Measurements from ENCODE around the gene PLXNA2.

The PLXNA2 gene

DNA sequence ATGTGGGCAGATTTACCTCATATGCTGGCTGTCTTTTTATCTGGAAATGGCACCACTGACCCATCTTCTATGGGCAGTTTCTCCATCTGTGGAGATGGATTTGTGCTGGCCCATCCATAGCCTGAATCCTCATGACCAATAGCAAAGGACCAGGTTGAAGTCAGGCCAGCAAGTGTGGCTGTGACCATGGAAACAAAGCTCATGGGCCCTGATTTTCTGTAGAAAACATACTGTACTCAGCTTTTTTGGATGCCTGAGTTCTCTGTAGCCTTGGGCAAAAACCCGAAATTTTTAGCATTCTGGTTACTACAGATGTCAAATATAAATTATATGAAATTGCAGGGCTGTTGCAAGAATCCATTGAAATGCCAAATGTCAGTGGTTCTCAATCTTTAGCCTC, 155.0 kb downstream of the PLXNA2 start:
- no peak for DNase-seq

DNA sequence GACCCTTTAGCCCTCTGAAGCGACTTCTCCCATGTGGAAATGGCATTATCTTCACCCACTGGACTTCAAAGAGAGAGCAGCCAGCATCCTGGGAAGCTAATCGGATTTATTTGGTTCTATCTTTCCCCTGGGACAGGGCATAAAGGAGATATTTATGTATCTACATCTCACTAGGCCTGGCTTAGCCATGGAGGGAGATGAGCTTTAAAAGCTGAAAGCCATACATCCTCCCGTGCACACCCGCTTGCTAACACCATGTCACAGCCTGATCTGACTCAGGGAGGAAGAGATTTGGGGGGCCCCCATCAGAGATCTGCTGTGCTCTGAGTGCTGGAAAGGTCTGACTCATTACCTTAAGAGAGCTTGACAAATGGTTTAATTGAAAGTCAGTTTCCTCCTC, 155.9 kb downstream of the PLXNA2 start:
- DNase-seq = peak; percentile 97

DNA sequence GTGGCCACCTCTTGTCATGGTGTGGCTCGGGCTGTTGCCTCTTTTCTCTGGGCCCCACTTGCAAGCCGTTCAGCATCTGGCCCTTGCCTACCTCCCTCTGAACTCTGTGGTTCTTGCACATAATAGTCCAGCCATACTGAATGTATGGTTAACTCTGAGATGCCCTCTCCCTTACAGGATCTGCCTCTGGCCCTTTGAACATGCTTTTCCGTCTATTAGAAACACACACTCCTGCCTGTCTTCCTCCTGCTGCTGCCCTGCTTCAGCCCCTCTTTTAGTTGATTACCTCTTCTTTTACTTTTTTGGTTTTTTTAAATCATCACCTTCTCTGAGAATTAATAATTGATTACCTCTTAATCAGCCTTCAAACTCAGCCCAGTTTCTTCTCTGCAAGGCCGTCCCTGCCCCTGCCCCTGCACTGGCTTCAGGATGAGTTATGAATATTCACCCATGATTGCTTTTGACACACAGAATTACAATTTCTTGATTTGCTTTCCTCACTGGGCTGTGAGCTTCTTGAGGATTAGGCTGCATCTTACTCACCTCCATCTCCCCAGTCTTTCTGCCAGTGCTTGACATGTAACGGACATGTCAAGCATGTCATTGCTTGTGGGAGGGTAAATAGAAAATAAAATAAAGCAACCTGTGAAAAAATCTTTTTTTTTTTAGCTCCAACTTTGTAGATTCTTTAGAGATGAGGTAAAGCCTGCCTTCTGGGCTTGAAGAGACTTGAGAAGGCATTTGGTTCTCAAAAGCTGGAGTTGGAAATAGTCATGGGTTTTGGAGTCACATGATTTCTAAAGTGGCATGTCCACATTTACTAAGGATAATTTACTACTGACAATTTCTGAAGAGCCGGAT, 158.3 kb downstream of the PLXNA2 start:
- no peak for DNase-seq

DNA sequence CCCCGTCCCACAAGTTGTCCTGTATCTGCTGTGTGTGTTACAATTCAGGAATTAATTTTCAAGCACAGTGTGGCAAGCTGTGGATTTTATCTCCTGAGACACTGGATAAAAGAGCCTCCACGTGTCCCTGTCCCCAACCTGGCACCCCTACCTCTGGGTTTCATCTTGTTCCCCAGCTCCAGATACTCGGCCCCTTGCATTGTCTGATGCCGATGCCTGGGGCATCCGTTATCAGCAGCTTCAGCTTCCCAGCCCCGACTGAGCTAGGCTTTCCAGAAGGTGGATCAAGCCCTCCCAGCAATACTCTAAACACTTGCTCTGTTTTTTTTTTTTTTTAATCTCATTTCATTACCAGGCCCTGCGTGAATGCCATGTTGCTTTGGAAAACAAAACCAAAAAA, 159.4 kb downstream of the PLXNA2 start:
- peak; percentile 40 for DNase-seq

DNA sequence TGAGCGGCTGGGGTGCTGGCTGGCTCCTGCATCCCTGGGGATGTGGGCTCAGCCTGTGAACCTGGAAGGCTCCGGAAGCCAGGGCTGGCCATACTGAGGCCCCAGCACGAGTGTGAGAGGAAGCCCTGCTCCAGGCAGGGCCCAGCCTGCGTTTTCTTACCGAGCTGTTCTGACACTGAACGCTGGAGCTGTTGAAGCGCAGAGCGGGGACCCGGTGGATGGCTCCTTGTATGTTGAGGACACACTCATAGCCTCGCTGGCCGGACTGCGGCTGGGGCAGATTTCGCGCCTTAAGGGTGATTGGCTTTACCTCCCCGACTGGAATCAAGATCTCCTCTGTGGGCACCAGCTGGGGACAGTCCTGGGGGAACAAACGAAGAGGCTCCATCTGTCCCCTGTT, 160.0 kb downstream of the PLXNA2 start:
- DNase-seq = peak; percentile 25

DNA sequence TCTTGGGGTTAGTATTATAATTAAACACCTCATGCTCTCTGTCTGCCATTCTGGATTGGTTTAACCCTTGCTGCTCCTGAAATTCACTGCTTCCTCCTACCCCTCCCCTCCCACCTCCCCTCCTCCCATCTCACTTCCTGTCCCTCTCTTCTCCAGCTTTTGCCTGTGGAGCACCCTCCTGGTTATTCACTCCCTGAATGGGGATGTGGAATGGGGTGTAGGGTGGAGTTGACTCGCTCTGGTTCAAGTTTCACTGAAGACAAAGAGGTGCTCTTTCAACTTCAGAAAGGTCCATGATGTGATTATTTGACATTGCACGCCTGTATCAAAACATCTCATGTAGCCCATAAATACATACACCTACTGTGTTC, 160.5 kb downstream of the PLXNA2 start:
- no peak for DNase-seq

DNA sequence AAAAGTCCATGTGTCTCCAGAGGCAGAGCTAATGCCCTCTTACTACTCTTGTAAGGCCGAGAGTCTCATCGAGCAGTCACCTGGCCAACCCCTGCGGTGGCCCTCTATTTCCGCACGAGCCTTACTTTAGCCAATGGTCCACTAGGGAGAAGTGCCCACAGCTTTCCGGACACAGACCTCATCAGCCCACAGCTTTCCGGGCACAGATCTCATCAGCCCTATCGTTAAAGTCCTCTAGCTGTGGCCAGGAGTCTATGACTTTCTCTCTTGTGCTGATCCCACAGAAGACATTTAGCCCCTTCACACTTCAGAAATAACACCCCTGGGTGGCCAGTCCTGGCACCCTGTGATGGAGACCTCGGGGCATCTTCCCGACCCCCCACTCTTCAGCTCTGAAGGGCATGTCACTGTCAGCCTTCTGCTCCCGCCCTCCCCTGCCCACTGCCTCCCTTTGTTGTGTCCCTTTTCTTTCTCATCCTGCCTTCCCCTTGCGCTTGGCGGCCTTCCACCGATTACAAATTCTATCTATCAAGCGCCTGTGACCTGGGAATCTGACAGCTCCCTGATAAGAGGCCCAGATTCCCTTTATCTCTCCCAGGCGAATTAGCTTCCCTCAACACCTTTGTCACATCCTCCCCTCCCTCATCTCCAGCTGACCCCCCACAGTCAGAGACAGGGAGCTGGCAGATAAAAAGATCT, 161.0 kb downstream of the PLXNA2 start:
- DNase-seq = peak; percentile 51

DNA sequence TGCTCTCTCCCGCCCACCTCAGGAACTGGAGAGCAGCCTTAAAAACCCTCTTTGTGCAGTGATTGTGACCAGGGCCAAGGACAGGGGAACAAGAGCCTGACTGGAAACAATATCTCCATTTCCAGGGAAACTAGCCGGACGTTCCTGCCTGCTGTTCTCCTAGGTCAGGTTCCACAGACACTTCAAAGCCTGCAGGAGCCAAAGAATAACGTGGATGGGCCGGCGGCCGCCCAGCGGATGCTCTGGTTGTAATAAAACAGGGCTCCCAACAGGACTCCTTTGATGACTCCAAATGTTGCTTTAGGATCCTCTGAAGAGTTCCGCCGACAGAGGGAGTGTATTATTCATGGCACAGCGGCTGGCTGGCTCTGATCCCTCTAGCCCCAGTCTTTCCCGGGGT, 162.2 kb downstream of the PLXNA2 start:
- no peak for DNase-seq

DNA sequence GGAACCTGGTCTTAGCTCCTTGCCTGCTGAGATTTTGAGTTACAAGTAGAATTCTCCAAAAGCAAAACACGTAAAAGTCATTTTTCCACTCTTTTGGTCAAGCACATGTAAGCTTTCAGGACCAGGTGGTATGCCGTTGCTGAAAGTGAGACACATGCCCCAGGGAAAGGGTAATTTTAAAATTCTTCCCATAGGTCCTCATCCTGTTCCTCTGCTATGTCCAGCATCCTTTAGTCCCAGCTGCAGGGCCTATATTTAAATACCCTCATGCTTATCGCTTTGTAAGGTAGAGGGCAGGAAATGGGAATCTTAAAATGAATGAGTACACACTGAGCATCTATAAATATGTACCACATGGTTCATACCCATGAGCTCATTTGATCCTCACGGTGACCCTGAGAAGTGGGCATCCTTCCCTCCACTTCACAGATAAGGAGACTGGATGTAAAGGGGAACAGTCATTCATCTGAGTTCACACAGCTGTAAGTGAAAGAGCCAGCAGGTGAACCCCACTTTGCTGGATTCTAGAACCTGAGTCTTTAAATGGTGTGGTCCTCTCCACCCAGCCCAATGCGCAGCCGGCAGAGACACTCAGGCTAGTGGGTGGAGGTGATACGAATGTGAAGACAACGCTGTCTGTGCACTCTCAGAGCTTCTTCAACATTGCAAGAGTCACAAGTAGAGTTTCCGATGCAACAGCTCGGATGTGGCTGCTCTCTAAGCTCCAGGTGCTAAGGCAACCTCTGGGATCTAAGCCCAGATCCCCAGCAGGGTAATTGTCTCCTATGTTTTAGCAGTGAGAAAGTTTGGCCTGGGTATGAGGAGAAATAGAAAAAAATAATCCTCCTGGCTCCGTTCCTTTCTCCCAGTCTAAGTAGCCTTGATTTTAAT, 163.5 kb downstream of the PLXNA2 start:
- DNase-seq = no peak

DNA sequence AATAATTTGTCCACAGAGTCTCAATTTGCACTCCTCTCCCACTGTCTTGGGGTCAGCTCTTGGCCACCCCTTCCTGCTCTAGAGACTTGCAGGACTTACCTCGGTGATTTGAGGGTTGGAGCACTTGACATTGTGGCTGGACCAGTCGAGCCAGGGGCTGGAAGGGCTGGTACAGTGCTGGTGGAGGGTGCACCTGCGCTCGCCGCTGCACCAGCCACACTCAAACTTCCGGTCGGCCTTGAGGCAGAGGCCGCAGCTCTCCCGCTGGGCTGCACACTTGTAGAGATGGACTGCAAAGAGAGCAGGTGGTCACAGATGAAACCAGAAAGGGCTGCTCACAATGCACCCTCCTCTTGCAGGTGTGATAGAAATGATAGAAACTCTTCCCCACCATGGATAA, 165.0 kb downstream of the PLXNA2 start:
- no peak for DNase-seq

DNA sequence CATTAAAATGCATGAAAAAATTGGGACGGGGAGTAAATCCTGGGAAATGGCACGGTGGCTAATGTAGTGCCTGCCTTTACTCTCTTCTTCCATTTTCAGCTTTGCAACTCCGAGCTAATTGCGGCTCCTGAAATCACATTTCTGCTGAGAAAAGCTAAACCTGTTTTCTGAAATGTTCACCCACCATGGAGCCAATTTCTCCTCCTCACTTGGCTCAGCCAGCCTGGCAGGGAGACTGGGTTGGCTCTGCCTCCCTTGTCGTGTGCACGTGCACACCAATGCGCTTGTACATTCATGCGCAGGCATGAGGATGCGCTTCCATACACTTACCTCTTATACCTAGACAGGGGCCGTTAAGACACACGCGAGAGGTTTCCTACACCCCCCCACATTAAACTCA, 165.4 kb downstream of the PLXNA2 start:
- no peak for DNase-seq

DNA sequence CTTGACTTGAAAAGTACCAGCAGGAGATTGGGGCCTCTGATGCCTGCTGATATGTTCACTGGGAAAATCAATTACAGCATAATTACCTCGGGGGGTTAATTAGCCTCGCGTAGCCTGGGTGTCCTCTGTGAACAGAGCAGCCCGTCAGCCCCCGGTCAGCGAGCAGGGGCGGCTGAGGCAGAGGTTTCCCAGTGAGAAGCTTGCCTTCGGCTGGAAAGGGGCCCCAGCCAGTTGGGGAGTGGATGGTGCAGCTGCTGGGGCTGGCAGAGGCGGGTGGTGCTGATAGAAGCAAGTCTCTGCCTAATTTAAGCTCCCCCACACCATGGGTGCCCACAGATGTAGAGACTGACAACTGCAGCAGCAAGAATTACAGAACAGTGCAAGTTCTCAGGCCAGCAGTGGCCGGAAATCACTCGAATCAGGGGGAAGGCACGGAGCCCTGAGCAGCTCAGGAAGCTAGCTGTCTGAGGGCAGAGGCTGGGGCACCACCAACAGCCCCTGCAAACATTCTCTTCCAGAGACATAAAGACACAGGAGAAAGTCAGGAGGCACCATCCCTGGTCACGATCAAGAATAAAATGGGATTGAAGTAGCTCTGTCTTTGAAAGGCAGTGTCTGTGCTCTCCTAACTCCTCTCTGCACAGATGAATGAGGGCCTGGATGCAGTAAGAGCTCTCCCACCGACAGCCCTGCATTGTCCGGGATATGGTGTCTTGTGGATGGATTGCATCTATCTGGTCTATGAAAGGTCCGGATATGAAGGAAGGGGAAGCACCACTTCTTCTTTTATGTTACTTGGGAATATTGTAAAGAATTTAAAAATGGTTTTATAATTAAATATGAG, 166.7 kb downstream of the PLXNA2 start:
- no peak for DNase-seq

DNA sequence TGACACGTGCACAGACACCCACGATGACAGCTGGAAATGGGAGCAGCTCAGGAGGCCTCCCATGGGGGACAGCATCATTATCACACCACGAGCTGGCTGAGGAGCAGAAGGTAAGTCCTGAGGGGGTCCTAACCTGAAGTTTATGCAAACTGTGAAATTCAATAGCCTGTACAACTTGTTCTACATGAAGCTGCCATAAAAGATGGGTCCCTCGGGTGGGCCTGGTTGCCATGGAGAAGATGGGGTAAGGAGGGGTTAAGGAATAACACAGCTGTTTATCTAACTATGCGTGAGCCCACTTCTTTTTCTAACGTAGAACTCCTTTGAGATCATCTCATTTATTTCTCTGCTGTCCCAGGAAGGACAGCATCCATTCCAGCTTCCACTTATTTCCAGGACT, 169.8 kb downstream of the PLXNA2 start:
- DNase-seq = peak; percentile 29

DNA sequence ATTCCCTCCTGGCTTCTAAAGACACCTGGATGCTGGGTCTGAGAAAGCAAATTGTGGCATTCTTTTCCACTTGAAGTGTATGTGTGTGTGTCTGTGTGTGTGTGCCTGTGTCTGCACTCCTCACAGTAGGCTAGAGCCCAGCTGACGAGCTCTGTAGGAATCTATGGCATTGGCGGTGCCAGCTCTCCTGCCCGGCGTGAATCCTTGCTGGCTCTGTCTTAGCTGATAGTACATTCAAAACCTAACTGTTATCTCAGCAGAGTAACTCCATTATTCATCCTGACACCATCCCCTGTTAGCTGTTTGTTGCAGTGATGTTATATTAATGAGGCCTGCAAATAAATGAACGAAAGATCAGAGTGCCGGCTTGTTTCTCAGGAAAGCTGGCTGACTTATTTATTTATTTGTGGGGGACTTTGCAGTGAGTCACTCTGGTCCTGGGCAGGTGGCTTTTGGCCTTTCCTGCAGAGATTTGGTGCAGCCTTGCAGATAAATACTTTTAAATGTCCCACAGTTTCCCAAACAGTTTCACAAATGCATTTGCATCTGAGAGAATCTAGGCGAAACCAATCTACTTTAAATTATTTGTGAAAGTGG, 172.7 kb downstream of the PLXNA2 start:
- no peak for DNase-seq

DNA sequence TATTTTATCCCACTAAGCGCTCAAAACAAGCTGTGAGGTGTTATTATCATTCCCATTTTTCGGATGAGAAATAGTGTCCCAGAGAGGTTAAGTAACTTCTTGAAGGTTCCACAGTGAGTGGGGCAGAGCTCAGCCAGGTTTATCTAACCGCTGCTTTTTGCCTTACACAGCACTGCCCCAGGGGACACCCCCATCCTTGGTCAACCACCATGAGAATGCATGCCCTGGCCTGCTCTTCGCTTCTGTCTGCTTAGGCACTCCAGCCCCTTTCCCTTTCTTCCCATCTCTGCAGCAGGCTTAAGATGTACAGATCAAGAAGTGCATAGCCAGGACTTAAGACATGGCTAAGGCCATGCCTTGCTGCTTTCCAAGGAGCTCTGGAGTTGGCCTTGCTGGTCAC, 174.3 kb downstream of the PLXNA2 start:
- no peak for DNase-seq

DNA sequence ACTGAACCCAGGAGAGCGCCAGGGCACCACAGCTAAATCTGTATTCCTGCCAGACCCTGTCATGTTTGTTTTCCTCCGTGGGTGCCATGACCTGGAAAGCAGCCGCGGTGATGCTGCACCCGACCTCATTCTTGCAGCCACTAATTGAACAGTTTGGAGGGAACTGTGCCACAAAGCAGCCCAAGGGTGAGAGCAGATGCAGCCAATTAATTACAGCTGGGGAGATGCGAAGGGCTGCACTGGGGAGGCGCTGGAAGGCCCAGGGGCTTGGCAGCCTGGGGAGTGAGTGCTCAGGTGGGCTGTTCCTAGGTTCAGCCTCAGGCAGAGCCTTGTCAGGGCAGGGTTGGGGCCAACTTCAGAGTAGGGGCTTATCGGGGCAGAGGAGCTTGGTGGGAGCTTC, 174.9 kb downstream of the PLXNA2 start:
- DNase-seq = peak; percentile 17

DNA sequence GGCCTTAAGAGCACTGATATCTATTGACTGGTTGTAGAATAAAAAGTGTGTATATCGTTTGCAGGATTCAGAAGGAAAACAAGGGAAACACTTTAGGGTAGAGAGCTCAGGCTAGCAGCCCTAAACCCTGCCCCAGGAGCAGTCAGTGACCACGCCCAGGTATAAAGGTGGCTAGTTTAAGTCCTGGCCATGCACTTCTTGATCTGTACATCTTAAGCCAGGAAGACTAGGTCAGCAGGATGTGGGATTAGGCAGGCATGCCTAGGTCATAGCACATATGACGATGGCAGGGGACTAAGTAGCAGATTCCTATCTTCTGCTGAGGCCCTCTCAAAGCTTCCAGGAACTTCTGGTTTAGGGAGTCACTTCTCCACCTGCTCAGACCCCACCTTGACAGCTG, 175.3 kb downstream of the PLXNA2 start:
- DNase-seq = peak; percentile 39

DNA sequence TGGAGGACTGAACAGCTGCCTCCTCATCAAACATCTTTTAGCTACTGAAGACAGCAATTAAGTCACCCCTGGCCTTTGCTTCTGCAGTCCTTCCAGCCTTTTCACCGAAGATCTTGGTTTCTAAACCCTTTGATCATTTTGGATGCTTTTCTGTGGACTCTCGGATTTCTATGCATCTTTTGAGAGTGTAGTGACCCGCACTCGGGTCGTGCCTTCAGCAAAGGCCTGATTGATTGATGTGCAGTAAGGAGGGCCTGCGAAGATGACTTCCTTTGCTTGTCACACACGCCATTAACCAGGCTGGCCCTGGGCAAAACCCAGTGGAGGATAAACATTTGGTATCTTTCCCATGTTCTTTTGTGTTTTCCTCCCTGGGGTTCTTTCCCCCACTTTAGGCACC, 175.8 kb downstream of the PLXNA2 start:
- peak; percentile 16 for DNase-seq

DNA sequence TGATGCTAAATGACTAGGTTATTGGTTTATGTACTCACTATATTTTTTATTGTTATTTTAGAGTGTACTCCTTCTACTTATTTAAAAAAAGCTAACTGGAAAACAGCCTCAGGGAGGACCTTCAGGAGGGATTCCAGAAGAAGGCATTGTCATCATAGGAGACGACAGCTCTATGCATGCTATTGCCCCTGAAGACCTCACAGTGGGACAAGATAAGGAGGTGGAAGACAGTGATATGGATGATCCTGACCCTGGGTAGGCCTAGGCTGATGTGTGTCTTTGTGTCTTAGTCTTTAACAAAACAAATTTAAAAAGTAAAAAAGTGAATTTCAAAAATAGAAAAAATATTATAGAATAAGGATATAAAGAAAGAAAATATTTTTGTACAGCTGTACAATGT, 177.6 kb downstream of the PLXNA2 start:
- DNase-seq = no peak

DNA sequence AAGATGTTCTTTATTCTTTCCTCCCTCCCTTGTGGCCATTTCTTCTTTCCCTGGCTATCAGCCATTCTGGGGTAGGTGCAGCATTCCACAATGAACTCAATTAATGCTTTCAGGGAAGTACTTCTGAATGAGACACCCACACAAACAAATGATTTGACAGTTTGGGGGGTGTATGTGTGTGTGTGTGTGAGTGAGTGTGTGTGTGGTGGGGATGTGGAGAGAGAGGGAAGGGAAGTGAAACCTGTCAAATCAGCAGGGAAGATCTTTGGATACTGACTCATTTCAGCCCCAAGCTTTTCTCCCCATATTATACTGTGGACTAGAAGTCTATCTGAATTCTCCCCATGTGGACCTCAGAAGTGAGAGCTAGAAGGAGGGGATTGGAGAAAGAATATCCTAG, 178.3 kb downstream of the PLXNA2 start:
- DNase-seq = no peak

DNA sequence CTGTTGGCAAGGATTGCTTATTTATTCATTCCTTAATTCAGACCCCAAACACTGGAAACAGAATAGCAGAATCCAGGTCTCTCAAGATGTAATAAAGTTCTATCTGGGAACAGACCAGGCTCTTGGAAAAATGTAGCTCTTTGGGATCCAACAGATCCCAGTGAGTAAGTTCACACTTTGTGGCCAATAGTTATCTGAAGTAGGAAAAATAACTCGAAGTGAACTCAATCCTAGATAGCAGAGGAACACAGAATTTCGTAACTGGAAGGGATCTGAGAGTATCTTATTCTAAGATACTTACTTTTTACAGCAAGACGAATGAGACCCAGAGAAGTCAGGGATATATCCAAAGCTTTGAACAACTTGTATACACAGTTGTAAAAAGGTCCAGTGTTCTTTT, 182.6 kb downstream of the PLXNA2 start:
- DNase-seq = no peak

DNA sequence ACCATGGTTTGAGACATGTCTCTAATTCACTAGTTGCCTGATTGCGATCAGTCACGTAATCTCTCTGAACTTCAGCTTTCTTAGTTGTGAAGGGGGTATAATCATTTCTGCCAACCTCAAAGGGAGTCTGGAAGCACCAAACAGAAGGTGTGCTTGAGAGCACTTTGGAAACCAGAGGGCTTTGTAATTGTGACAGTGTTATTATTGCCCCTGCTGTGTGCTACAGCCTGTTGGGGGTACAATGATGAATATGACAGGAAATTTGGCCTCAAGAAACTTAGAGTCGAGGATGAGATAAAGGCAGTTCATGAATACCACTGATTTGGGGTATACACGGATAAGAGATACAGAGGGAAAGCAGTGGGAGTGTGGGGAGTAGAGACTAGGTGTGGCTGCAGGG, 183.1 kb downstream of the PLXNA2 start:
- DNase-seq = no peak
